KMS-11 (cell line): Measurements from ENCODE around the gene RAB40C.

ENCODE experiments used
- H2AFZ ChIP-seq: fragments of 200-600 bp; sonication (generic); 2 replicates; pipeline ENCODE4 v1.6.1; 2016; ENCODE audit warnings: antibody characterized with exemption, mixed run types, low read depth
- H3K27ac ChIP-seq: fragments of 200-600 bp; sonication (generic); 2 replicates; pipeline ENCODE4 v1.6.1; 2016; ENCODE audit warnings: mild to moderate bottlenecking, mixed run types
- H3K27me3 ChIP-seq: fragments of 200-600 bp; sonication (generic); 2 replicates; pipeline ENCODE4 v1.6.1; 2017; ENCODE audit warnings: mild to moderate bottlenecking, low read depth, mixed run types, moderate library complexity; ENCODE audit not compliant: insufficient read depth
- H3K36me3 ChIP-seq: fragments of 200-600 bp; sonication (generic); 2 replicates; pipeline ENCODE4 v1.6.1; 2017; ENCODE audit warnings: mild to moderate bottlenecking, mixed run types; ENCODE audit not compliant: insufficient read depth
- H3K4me1 ChIP-seq: fragments of 200-600 bp; sonication (generic); 2 replicates; pipeline ENCODE4 v1.6.1; 2016; ENCODE audit warnings: mild to moderate bottlenecking, low read depth, mixed run types; ENCODE audit not compliant: poor library complexity, severe bottlenecking
- H3K4me2 ChIP-seq: fragments of 200-600 bp; sonication (generic); 2 replicates; pipeline ENCODE4 v1.7.0; 2016; ENCODE audit warnings: mild to moderate bottlenecking, mixed run types
- H3K4me3 ChIP-seq: fragments of 200-600 bp; sonication (generic); IDR thresholded peaks from 2 replicates; pipeline ENCODE4 v1.6.1; 2017; ENCODE audit warnings: low read depth, low read length, mixed read lengths; ENCODE audit not compliant: insufficient read depth
- H3K79me2 ChIP-seq: fragments of 200-600 bp; sonication (generic); 2 replicates; pipeline ENCODE4 v1.6.1; 2016; ENCODE audit warnings: low read depth, mixed run types; ENCODE audit not compliant: insufficient read depth
- H3K9ac ChIP-seq: fragments of 200-600 bp; sonication (generic); 2 replicates; pipeline ENCODE4 v1.6.1; 2016; ENCODE audit warnings: mild to moderate bottlenecking, mixed run types
- H4K20me1 ChIP-seq: fragments of 200-600 bp; sonication (generic); 2 replicates; pipeline ENCODE4 v1.6.1; 2016; ENCODE audit warnings: mild to moderate bottlenecking, mixed run types; ENCODE audit not compliant: insufficient read depth
- TF ChIP-seq, protein P1 (sequence below): fragments of 200-600 bp; sonication (generic); conservative IDR thresholded peaks from 2 replicates; pipeline ENCODE4 v1.6.1; 2017; ENCODE audit warnings: low read depth, mild to moderate bottlenecking, antibody characterized with exemption, low read length, moderate library complexity, mixed read lengths

The RAB40C gene

DNA sequence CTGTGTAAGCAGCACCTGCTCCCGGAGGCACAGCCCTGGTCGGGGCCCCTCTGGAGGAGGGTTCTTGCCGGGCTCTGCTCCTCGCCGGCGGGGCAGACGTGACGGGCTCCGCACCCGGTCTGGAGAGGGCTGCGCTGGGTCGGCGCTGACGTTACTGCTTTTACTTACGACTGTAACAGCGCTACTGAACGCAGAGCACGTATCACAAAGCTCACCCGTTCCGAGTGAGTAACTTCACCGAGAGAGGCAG is 1.3 kb upstream of the RAB40C start:
- Histone ChIP-seq H3K4me2 (peak overlapping the region; percentile 74; the same call in 1 of the 2 replicates), H3K36me3 (no peaks in the 10 kb centered on the region), H3K27ac (peak overlapping the region; percentile 94), H3K27me3 (no peaks in the 10 kb centered on the region; the same call in 1 of the 2 replicates), H3K9ac (peak overlapping the region; percentile 94), H3K4me1 (peaks cover 22% of the 10 kb centered on the region), H4K20me1 (no peaks in the 10 kb centered on the region), H3K4me3 (no peak overlapping the region), H2AFZ (no peak overlapping the region), H3K79me2 (peaks cover 40% of the 10 kb centered on the region)
- TF ChIP-seq, protein P1, sequence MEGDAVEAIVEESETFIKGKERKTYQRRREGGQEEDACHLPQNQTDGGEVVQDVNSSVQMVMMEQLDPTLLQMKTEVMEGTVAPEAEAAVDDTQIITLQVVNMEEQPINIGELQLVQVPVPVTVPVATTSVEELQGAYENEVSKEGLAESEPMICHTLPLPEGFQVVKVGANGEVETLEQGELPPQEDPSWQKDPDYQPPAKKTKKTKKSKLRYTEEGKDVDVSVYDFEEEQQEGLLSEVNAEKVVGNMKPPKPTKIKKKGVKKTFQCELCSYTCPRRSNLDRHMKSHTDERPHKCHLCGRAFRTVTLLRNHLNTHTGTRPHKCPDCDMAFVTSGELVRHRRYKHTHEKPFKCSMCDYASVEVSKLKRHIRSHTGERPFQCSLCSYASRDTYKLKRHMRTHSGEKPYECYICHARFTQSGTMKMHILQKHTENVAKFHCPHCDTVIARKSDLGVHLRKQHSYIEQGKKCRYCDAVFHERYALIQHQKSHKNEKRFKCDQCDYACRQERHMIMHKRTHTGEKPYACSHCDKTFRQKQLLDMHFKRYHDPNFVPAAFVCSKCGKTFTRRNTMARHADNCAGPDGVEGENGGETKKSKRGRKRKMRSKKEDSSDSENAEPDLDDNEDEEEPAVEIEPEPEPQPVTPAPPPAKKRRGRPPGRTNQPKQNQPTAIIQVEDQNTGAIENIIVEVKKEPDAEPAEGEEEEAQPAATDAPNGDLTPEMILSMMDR = no peak

DNA sequence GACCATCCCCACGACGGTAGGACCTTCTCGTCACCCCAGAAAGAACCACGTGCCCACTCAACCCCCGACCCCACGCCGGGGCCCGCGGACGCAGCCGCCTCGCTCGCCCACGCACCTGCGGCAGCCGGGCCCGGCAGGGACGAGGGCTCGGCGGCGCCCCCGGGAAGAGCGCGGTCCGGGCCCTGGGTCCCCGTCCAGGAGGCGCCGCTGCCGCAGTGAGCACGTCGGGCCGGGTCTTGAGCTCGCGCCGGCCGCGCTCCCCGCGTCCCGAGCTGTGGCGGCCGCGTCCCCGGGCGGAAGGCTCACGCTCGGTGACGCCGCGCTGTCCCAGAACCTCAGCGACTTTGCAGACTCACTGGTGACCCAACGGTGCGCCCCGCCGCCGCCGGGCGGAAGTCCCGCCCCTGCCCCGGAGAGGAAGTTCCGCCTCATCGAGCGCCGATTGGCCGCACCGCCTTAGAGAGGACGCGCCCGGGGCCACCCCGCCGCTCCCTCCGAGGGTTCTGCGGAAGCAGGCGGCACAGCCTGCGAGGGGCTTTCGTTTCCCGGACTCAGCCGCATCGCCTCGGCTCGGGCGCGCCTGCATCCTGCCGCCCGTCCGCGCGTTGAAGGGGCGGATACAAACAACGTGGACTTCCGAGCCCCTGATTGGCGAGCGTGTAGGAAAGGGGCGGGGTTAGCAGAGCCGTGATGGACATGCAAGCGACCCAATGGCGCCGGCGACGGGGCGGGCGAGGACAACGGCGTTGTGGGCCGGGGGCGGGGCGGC is 793 bp upstream of the RAB40C start:
- H3K4me2 ChIP-seq = peak overlapping the region; percentile 74; the same call in 1 of the 2 replicates
- no peak overlapping the region for H3K4me3 ChIP-seq
- no peaks in the 10 kb centered on the region; the same call in 1 of the 2 replicates for H3K27me3 ChIP-seq
- TF ChIP-seq, protein P1 = no peak
- H3K36me3 ChIP-seq = no peaks in the 10 kb centered on the region
- peaks cover 41% of the 10 kb centered on the region for H3K79me2 ChIP-seq
- H3K9ac ChIP-seq = peak overlapping the region; percentile 94
- H2AFZ ChIP-seq = peak overlapping the region; percentile 92
- H4K20me1 ChIP-seq = no peaks in the 10 kb centered on the region
- peaks cover 22% of the 10 kb centered on the region for H3K4me1 ChIP-seq
- H3K27ac ChIP-seq = peak overlapping the region; percentile 94

DNA sequence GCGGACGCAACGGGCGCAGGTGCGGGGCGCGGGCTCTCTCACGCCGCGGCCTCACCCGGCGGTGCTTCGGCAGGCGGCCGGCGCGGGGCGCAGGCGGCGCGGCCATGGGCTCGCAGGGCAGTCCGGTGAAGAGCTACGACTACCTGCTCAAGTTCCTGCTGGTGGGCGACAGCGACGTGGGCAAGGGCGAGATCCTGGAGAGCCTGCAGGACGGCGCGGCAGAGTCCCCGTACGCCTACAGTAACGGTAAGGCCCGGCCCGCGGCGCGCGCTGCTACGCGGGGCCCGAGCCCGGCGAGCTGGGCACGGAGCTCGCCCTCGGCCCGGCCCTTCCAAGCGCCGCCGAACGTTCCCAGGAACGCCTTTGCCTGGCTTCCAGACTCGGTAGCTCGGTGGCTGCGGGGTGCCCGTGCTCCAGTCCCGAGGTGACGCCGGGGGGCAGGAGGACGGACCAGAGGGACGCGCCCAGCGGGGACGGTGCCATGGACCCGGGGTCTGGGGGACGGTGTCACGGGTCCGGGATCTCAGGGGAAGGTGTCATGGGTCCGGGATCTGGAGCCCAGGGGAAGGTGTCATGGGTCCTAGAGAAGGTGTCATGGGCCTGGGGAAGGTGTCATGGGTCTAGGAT is 435 bp downstream of the RAB40C start:
- peak overlapping the region; percentile 57; the same call in 1 of the 2 replicates for H3K9ac ChIP-seq
- TF ChIP-seq, protein P1 = no peak
- H3K79me2 ChIP-seq = peaks cover 49% of the 10 kb centered on the region
- peak overlapping the region; percentile 68; the same call in 1 of the 2 replicates for H2AFZ ChIP-seq
- peak overlapping the region; percentile 95 for H3K4me2 ChIP-seq
- H3K4me1 ChIP-seq = peaks cover 22% of the 10 kb centered on the region
- H4K20me1 ChIP-seq = no peaks in the 10 kb centered on the region
- no peaks in the 10 kb centered on the region for H3K36me3 ChIP-seq
- no peaks in the 10 kb centered on the region; the same call in 1 of the 2 replicates for H3K27me3 ChIP-seq
- H3K4me3 ChIP-seq = no peak overlapping the region
- peak overlapping the region; percentile 34; the same call in 1 of the 2 replicates for H3K27ac ChIP-seq

DNA sequence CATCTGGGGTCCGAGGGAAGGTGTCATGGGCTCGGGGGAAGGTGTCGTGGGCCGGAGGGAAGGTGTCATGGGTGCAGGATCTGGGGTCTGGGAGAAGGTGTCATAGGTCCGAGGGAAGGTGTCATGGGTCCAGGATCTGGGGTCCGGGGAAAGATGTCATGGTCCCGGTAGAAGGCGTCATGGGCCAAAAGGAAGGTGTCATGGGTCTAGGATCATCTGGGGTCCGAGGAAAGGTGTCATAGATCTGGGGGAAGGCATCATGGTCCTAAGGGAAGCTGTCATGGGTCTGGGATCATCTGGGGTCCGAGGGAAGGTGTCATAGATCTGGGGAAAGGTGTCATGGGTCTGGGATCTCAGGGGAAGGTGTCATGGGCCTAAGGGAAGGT is 942 bp downstream of the RAB40C start:
- Histone ChIP-seq H3K4me1 (peaks cover 22% of the 10 kb centered on the region), H3K4me2 (peak overlapping the region; percentile 95), H4K20me1 (no peaks in the 10 kb centered on the region), H3K9ac (peak overlapping the region; percentile 57; the same call in 1 of the 2 replicates), H2AFZ (no peak overlapping the region), H3K79me2 (peaks cover 49% of the 10 kb centered on the region), H3K4me3 (no peak overlapping the region), H3K27me3 (no peaks in the 10 kb centered on the region; the same call in 1 of the 2 replicates), H3K36me3 (no peaks in the 10 kb centered on the region), H3K27ac (no peak overlapping the region)
- TF ChIP-seq, protein P1 = no peak
